ENCODE results near the gene ACER1. TPM values are rescaled to one million over a fixed set of nuclear protein-coding genes. Genes with fewer than 3 reads are reported as not detected.

Gene ACER1
- total and polyA plus RNA-seq, 7 donors: not detected

- H3K27ac ChIP-seq: peak overlapping the region; percentile 86
- 5 to 10% (median 5%) methylated on average over 25 to 36 of the region's 36 CpGs for WGBS, 3 donors
- intact Hi-C loops (cut with DNase I): loop anchor here (10.0 kb wide), 2 partner anchors 54 to 304 kb away; partner anchors contain the start of gene RANBP3 (in 1 of the 2)
- no peaks in the 10 kb centered on the region for H3K36me3 ChIP-seq (ENCODE audit: insufficient read depth in 1 of 2, low read depth in 1 of 2)
- TF ChIP-seq, protein P1, sequence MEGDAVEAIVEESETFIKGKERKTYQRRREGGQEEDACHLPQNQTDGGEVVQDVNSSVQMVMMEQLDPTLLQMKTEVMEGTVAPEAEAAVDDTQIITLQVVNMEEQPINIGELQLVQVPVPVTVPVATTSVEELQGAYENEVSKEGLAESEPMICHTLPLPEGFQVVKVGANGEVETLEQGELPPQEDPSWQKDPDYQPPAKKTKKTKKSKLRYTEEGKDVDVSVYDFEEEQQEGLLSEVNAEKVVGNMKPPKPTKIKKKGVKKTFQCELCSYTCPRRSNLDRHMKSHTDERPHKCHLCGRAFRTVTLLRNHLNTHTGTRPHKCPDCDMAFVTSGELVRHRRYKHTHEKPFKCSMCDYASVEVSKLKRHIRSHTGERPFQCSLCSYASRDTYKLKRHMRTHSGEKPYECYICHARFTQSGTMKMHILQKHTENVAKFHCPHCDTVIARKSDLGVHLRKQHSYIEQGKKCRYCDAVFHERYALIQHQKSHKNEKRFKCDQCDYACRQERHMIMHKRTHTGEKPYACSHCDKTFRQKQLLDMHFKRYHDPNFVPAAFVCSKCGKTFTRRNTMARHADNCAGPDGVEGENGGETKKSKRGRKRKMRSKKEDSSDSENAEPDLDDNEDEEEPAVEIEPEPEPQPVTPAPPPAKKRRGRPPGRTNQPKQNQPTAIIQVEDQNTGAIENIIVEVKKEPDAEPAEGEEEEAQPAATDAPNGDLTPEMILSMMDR (IDR thresholded peaks at IDR 0.05): no peak
- peak overlapping the region; percentile 93 for H3K4me3 ChIP-seq
- peak in 1 of 2 donors; percentile 65 for DNase-seq
- no peaks in the 10 kb centered on the region for H3K27me3 ChIP-seq (ENCODE audit: insufficient read depth in 3 of 3, low read length in 2 of 3)
- no peaks in the 10 kb centered on the region for H3K9me3 ChIP-seq
- H3K4me1 ChIP-seq: peaks cover 46% of the 10 kb centered on the region
- no peak for ATAC-seq
Measured at GRCh38 chr19:6278740-6279619, 54.4 kb downstream of the ACER1 start.

DNA sequence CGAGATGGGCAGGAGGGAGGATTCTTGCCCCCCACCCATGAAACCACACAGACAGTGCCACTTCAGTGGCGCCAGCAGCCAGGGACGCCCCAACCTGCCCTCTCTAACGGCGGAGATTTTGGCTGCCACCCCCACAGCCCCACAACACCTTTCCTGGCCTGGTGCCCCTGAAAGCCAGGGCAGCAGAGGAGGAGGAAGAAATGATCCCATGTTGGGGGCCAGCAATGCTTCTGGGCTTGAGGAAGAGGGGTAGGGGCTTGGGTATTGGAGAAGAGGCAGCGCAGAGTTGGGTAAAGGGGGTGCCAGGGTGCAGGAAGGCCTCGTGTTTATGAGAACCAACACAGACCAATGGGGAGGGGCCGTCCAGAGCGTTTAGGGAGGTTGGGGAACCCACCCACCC is 55.4 kb downstream of the ACER1 start:
- intact Hi-C loops (cut with DNase I): loop anchor here (10.0 kb wide), 2 partner anchors 53 to 303 kb away; partner anchors contain the start of gene RANBP3 (in 1 of the 2)
- DNase-seq (no peak), ATAC-seq (no peak)
- Histone ChIP-seq H3K4me3 (peak overlapping the region; percentile 93), H3K9me3 (no peaks in the 10 kb centered on the region), H3K36me3 (ENCODE audit: insufficient read depth in 1 of 2, low read depth in 1 of 2) (no peaks in the 10 kb centered on the region), H3K4me1 (peaks cover 55% of the 10 kb centered on the region), H3K27ac (peak overlapping the region; percentile 86), H3K27me3 (ENCODE audit: insufficient read depth in 3 of 3, low read length in 2 of 3) (no peaks in the 10 kb centered on the region)
- WGBS, 3 donors: 61 to 78% (median 69%) methylated on average over 9 of the region's 9 CpGs
- TF ChIP-seq, protein P1 (IDR thresholded peaks at IDR 0.05): no peak

DNA sequence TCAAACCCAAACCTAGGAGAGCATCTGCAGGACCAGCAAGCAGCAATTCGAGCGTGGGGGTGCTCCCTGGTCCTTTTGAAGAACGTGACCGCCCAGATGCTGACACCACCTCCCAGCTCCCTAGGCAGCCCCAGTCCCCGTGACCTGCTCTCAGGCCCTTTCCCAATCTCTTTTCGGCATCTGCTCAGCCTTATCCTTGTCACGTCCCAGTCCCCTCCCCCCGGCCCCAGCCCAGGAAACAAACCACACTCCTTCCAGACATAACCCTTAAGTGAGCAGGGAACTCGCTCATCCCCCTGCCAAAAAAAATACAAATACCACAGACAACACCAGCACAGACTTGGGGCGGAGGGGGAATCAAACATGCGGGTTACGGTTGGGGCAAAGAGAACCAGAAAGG is 57.0 kb downstream of the ACER1 start:
- Histone ChIP-seq H3K4me1 (peaks cover 71% of the 10 kb centered on the region), H3K27me3 (ENCODE audit: insufficient read depth in 3 of 3, low read length in 2 of 3) (no peaks in the 10 kb centered on the region), H3K36me3 (ENCODE audit: insufficient read depth in 1 of 2, low read depth in 1 of 2) (no peaks in the 10 kb centered on the region), H3K27ac (peak overlapping the region; percentile 94), H3K4me3 (no peak overlapping the region), H3K9me3 (no peaks in the 10 kb centered on the region)
- ATAC-seq: no peak
- intact Hi-C loops (cut with DNase I): loop anchor here (10.0 kb wide), 2 partner anchors 52 to 302 kb away; partner anchors contain the start of gene RANBP3 (in 1 of the 2)
- peak; percentile 75 to 81 for DNase-seq
- WGBS, 3 donors: 67 to 77% (median 74%) methylated on average over 12 of the region's 12 CpGs
- TF ChIP-seq, protein P1 (IDR thresholded peaks at IDR 0.05): no peak

- no peak for ATAC-seq
- H3K4me1 ChIP-seq: peaks cover 83% of the 10 kb centered on the region
- WGBS, 3 donors: 41 to 63% (median 42%) methylated on average over 18 of the region's 18 CpGs
- intact Hi-C loops (cut with DNase I): loop anchor here (10.0 kb wide), 2 partner anchors 50 to 300 kb away; partner anchors contain the start of gene RANBP3 (in 1 of the 2)
- peaks cover 0 to 3% of the 10 kb centered on the region in 2 donors for H3K36me3 ChIP-seq (ENCODE audit: insufficient read depth in 1 of 2, low read depth in 1 of 2)
- H3K27me3 ChIP-seq (ENCODE audit: insufficient read depth in 3 of 3, low read length in 2 of 3): no peaks in the 10 kb centered on the region
- H3K4me3 ChIP-seq: peak overlapping the region; percentile 56
- no peak for DNase-seq
- TF ChIP-seq, protein P1 (IDR thresholded peaks at IDR 0.05): no peak
- H3K27ac ChIP-seq: peak overlapping the region; percentile 94
- no peaks in the 10 kb centered on the region for H3K9me3 ChIP-seq
Measured at GRCh38 chr19:6275170-6275744, 58.2 kb downstream of the ACER1 start.

All from psoas muscle (tissue), 8 donors.